Upper lobe of right lung (tissue), 1 donor: ENCODE data around the gene MORN5. TPM values are rescaled to one million over a fixed set of nuclear protein-coding genes. Genes with fewer than 3 reads are reported as not detected.

Source experiments
- ATAC-seq: fragments of 200-7000 bp; cut with Tn5 transposase; one replicate; pipeline ENCODE4 v1.9.1; 2020; ENCODE audit warnings: mild to moderate bottlenecking, moderate library complexity
- DNase-seq: peaks from one replicate; pipeline ENCODE4 v3.0.0-alpha.2; 2020
- H3K27ac ChIP-seq: fragments of 200-600 bp; one replicate; pipeline ENCODE4 v1.8.0; 2022
- H3K27me3 ChIP-seq: fragments of 200-600 bp; one replicate; pipeline ENCODE4 v1.8.0; 2022; ENCODE audit warnings: mild to moderate bottlenecking
- H3K36me3 ChIP-seq: fragments of 200-600 bp; one replicate; pipeline ENCODE4 v1.8.0; 2022
- H3K4me1 ChIP-seq: fragments of 200-600 bp; one replicate; pipeline ENCODE4 v1.8.0; 2022
- H3K4me3 ChIP-seq: fragments of 200-600 bp; one replicate; pipeline ENCODE4 v1.8.0; 2022; ENCODE audit warnings: mild to moderate bottlenecking
- H3K9me3 ChIP-seq: fragments of 200-600 bp; one replicate; pipeline ENCODE4 v1.8.0; 2022
- intact Hi-C: fragments of 100-400 bp; cut with DNase I; formaldehyde crosslinking; loops from one replicate; pipeline ENCODE4 v1.11.0; 2022
- total RNA-seq: library from RNA; stranded (reverse); fragmentation: NEBNext Ultra II Directional; extraction: Animal tissue kit (Norgen Biotek cat#: 25700); gene quantifications from one replicate; pipeline ENCODE4 v1.2.1, GENCODE V29; 2021
- TF ChIP-seq, protein P1 (sequence below): fragments of 200-600 bp; IDR thresholded peaks from one replicate; pipeline ENCODE4 v1.8.0; 2022; ENCODE audit warnings: antibody characterized with exemption
- donor health status: DM: no; HTN: yes; CAD: no; lungs with severe emphysema.

The MORN5 gene
- total RNA-seq, 1 donor from 2014 or later = not detected

DNA sequence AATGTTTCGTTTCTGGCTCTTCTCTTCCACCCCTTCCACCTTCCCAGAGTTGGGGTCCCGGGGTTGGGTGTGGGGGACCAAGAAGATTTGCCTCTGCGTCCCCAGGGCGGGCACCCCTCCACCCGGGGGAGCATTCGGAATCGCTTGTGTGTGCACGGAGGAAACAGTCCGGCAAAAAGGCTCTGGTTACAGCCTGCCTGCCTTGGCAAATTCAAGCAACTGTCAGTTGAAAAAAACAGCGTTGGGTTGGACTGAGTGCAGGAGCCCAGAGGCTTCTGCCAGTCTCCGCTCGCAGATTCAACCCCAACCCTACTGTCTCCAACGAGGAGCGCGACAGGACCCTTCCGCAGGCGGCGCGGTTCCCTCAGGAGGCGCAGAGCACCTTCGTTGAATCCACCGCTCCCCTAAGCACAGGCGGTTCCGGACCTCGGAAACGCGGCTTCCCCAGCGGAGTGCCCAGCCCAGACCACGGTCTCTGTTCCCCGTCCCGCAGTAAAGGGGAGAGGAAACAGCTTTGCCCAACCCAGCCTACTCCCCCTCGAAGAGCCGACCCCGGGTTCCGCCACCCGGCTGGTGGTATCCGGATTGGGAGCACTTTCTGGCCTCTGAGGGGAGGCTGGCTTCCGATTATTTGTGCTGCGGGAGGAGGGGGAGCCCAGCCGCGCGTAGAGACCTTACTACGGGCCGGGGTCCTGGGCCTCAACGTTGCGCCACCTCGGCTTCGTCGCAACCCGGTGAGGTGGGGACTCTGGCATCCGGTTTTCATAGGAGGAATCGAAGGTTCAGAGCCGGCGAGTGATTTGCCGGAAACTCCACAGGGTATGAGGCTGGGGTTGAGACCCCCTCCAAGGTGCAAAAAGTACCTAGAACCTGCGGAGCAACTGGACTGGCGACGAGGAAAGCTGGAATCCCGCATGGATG is 59.5 kb downstream of the MORN5 start:
- TF ChIP-seq, protein P1, sequence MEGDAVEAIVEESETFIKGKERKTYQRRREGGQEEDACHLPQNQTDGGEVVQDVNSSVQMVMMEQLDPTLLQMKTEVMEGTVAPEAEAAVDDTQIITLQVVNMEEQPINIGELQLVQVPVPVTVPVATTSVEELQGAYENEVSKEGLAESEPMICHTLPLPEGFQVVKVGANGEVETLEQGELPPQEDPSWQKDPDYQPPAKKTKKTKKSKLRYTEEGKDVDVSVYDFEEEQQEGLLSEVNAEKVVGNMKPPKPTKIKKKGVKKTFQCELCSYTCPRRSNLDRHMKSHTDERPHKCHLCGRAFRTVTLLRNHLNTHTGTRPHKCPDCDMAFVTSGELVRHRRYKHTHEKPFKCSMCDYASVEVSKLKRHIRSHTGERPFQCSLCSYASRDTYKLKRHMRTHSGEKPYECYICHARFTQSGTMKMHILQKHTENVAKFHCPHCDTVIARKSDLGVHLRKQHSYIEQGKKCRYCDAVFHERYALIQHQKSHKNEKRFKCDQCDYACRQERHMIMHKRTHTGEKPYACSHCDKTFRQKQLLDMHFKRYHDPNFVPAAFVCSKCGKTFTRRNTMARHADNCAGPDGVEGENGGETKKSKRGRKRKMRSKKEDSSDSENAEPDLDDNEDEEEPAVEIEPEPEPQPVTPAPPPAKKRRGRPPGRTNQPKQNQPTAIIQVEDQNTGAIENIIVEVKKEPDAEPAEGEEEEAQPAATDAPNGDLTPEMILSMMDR = no peak
- no peaks in the 10 kb centered on the region for H3K9me3 ChIP-seq
- H3K27ac ChIP-seq = no peak overlapping the region
- no peaks in the 10 kb centered on the region for H3K36me3 ChIP-seq
- DNase-seq = no peak
- H3K4me3 ChIP-seq = no peak overlapping the region
- ATAC-seq = no peak
- H3K4me1 ChIP-seq = peaks cover 17% of the 10 kb centered on the region
- intact Hi-C loops = no loop called here
- peaks cover 91% of the 10 kb centered on the region for H3K27me3 ChIP-seq

DNA sequence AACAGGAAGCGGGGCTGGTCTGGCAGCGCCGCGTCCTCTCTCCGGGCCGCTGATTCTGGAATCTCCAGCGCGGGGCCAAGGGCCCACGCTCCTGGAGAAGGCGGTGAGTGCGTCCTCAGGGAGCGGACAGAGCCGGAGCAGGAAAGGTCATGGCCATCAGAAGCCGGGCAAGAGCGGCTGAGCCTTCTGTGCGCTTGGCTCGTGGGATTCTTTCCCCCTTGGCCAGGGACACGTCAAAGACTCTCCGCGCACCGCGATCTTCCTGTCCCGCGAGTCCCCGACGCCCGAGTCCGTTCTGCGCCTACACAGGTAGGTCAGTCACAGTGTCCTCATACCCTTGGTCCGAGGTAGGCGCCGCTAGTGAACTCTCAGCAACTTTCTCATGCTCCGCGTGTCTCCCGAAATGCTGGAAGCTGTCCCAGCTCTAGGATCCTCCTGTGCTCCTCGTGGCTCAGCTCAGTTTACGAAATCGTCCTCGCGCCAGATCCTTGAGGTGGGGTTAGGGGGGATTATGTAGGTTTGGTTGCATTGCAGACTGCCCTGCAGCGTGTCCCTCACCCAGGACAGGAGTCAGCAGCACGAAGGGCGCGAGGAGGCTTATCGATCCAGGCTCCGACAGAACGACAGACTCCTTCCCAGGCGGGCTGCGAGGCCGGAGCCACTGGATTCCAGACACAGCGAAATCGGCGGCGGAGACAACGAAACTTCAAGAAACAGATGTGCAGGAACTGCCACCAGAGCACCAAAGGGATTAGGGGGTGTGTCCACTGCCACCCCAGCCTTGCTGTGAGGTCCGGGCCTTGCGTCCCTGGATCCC is 60.4 kb downstream of the MORN5 start:
- no peak overlapping the region for H3K27ac ChIP-seq
- DNase-seq (no peak), ATAC-seq (no peak)
- intact Hi-C loops = no loop called here
- no peak overlapping the region for H3K4me3 ChIP-seq
- H3K27me3 ChIP-seq = peaks cover 90% of the 10 kb centered on the region
- H3K36me3 ChIP-seq = no peaks in the 10 kb centered on the region
- peaks cover 17% of the 10 kb centered on the region for H3K4me1 ChIP-seq
- H3K9me3 ChIP-seq = no peaks in the 10 kb centered on the region
- TF ChIP-seq, protein P1 = no peak

DNA sequence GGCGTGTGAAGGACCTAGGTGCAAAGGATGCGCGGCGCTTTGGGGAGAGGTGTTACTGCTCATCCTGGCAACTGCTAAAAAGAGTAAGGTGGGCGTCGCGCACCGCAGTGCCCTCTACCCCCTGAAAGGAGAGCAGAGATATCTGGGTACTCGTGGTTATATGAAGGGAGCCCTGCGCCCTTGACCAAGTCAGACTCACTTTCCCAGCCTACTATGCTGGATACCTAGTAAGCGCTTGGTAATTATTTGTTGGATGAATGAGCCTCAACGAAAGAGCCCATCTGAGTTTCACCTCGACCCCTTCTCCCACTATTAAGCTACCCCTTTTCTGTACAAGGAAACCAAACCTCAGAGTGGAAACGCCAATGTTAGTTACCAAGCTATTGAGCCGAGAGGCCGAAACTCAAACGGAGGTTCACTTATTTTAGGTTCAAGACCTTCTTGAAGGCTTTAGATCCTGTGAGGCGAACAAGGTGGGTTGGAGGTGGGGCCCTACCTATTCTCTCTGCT is 61.0 kb downstream of the MORN5 start:
- peaks cover 17% of the 10 kb centered on the region for H3K4me1 ChIP-seq
- TF ChIP-seq, protein P1 = no peak
- intact Hi-C loops = no loop called here
- ATAC-seq = no peak
- no peak overlapping the region for H3K4me3 ChIP-seq
- H3K27me3 ChIP-seq = peaks cover 90% of the 10 kb centered on the region
- no peaks in the 10 kb centered on the region for H3K36me3 ChIP-seq
- DNase-seq = no peak
- H3K27ac ChIP-seq = no peak overlapping the region
- H3K9me3 ChIP-seq = no peaks in the 10 kb centered on the region

DNA sequence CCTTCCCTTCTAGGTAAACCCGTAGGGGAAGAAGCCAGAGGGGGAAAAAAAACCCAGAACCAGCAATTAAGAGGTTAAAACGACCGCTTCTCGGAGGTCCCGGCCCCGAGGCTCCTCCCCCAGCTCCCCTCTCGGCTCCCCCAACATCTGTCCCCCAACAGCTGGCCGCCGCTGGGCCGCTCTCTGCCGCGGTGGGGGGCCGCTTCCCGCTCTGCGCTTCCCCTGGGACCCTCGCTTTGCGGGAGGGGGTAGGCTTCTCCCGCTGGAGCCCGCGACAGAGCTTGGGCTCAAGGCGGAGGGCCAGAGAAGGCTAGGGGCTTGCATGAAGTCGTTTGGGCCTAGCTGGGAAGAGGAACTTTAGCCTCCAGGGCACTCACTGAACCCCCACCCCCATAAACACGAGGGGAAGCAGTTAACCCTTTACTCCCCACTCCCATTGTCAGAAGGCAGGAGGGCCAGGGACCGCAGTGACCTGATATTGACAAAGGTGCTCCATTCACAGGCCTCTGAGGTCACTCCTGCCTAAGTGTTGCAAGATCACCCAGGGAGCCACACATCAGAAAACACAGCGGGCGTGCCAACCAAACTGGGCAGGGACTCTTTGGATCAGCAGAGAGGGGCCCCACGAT is 61.6 kb downstream of the MORN5 start:
- no peak overlapping the region for H3K4me3 ChIP-seq
- ATAC-seq (no peak), DNase-seq (no peak)
- TF ChIP-seq, protein P1 = no peak
- H3K36me3 ChIP-seq = no peaks in the 10 kb centered on the region
- peaks cover 90% of the 10 kb centered on the region for H3K27me3 ChIP-seq
- peaks cover 17% of the 10 kb centered on the region for H3K4me1 ChIP-seq
- H3K27ac ChIP-seq = no peak overlapping the region
- intact Hi-C loops = no loop called here
- no peaks in the 10 kb centered on the region for H3K9me3 ChIP-seq

DNA sequence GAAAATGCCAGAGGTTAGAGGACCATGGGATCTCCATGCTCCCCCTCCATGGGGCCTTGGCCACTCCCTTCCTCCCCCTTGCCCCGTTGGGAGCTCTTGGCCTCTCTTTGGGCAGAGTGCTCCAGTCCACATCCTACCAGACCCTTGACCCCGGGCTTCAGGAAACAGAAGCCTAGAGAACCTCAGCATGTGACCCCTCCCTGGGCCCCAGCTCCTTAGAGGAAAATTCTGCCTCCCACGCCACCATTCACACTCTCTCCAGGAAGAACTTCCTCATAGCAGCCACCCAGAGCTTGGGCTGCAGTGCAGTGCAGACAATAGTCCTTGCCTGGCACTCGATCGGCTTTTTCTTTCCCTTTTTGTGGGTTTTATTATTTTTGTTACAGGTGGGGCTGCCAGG is 63.1 kb downstream of the MORN5 start:
- Histone ChIP-seq H3K27ac (no peak overlapping the region), H3K4me3 (no peak overlapping the region), H3K9me3 (no peaks in the 10 kb centered on the region), H3K36me3 (no peaks in the 10 kb centered on the region), H3K27me3 (peaks cover 90% of the 10 kb centered on the region), H3K4me1 (peaks cover 22% of the 10 kb centered on the region)
- DNase-seq = no peak
- TF ChIP-seq, protein P1 = no peak
- intact Hi-C loops = no loop called here
- peak; percentile 15 for ATAC-seq
